GF-D8 (cell line): ENCODE data around the gene THAP3.
A peak's percentile ranks its signal among the peaks of the same experiment; 100 is the strongest.

Experiments
- DNase-seq: peaks from one replicate; lab custom pipeline; 2025; lab: John Stamatoyannopoulos, UW

The THAP3 gene

GRCh38 chr1:6612641-6613360 is 11.9 kb upstream of the THAP3 start:
- DNase-seq, result no peak

- DNase-seq, result peak; percentile 96
Measured at GRCh38 chr1:6613361-6614018, 11.2 kb upstream of the THAP3 start, which contains the start of gene PHF13. PHF13 (plus strand) TSS chr1:6613731; CDS start chr1:6614067, 336 bp downstream.

GRCh38 chr1:6614019-6614928 is 10.4 kb upstream of the THAP3 start:
- no peak for DNase-seq

- no peak for DNase-seq
Measured at GRCh38 chr1:6614929-6615785, 9.5 kb upstream of the THAP3 start.

- DNase-seq, result no peak
Measured at GRCh38 chr1:6619045-6619444, 5.6 kb upstream of the THAP3 start.

- no peak for DNase-seq
Measured at GRCh38 chr1:6621429-6622391, 3.0 kb upstream of the THAP3 start.

- DNase-seq, result no peak
Measured at GRCh38 chr1:6622396-6623152, 2.1 kb upstream of the THAP3 start.

GRCh38 chr1:6623269-6623965 is 1.3 kb upstream of the THAP3 start:
- no peak for DNase-seq

GRCh38 chr1:6625584-6626149 is 999 bp downstream of the THAP3 start:
- no peak for DNase-seq

GRCh38 chr1:6627031-6627430 is 2.4 kb downstream of the THAP3 start:
- no peak for DNase-seq

- DNase-seq, result no peak
Measured at GRCh38 chr1:6627841-6628545, 3.3 kb downstream of the THAP3 start.

- DNase-seq, result no peak
Measured at GRCh38 chr1:6628971-6629479, 4.4 kb downstream of the THAP3 start.

GRCh38 chr1:6630027-6630426 is 5.4 kb downstream of the THAP3 start:
- DNase-seq, result no peak

GRCh38 chr1:6631058-6631457 is 6.4 kb downstream of the THAP3 start:
- DNase-seq, result no peak

- DNase-seq, result no peak
Measured at GRCh38 chr1:6632588-6633514, 8.2 kb downstream of the THAP3 start.

GRCh38 chr1:6634371-6635052 is 9.8 kb downstream of the THAP3 start:
- DNase-seq, result no peak
